H54 (cell line): ENCODE results near the gene MPHOSPH9.

Source experiments
- DNase-seq: peaks from one replicate; pipeline ENCODE4 v3.0.0; 2011; ENCODE audit warnings: low spot score, mixed read lengths; ENCODE audit not compliant: insufficient read length
- FAIRE-seq: peaks from 3 replicates; lab custom pipeline; 2011; peaks lifted over from hg19 to GRCh38; lab: Jason Lieb, UNC
- POLR2A ChIP-seq: IDR thresholded peaks from 2 replicates; pipeline ENCODE4 v1.6.1; 2011; ENCODE audit warnings: low read depth, mild to moderate bottlenecking, low read length

Gene MPHOSPH9

DNA sequence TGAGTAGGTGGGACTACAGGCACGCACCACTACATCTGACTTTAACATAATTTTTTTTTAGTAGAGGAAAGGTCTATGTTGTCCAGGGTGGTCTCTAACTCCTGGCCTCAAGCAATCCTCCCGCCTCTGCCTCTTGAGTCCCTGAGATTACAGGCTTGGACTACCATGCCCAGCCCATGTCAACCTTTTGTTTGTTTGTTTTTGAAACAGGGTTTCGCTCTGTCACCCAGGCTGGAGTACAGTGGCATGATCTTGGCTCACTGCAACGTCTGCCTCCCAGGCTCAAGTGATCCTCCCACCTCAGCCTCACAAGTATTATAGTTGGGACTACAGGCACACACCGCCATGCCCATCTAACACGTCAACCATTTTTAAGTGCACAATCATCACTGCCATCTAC lies 111.3 kb downstream of the MPHOSPH9 start:
- FAIRE-seq (no peak), DNase-seq (no peak)
- no peak for TF ChIP-seq POLR2A

DNA sequence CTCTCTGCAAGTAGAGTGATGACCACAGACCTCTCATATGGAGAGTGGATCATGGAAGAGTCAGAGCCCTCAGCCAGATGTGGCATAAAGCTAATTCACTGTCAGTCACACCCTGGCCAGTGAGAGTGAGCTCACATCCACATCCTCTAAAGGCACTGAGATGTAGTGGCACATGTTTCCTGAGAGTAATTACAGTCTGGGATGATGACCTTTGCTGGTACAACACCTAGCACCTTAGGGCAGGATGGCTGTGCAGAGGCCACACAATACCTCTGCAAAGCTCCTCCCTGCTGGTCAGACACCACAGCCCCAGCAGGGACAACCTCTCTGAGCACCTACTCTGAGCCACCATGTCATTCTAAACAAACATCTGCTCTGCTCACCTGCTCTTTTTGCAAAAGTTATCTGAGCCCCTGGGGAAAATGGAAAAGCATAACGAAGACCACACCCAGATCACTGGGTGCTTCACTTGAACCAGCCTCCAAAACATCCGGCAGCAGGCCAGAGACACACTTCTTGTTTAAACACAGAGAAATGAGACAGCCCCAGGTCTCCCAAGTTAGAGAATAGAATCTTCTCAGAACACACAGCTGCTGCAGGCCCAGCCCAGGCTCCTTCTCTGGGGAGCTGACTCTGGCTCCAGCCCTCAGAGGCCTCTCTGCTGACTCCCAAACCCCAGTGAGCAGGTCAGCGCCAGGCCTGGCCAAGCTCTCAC lies 112.3 kb downstream of the MPHOSPH9 start:
- no peak for DNase-seq
- FAIRE-seq, result no peak
- no peak for TF ChIP-seq POLR2A

DNA sequence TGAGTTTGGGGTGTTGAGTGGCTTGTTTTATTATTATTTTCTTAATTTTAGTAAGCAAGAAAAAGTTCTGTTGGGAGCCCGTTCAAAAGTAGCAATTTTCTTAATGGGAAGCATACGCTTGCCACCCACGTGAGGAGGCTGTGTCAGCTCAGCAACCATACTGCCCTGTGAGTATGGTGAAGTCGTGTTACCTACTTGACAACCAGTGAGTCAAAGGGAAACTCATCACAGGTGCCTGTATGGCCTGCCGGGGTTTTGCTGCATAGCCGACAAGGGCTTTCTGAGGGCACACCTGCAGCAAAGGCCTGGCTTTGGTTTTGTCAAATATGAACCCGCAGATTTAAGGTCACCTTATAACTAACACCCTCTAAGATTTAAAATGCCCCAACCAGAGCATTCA lies 113.1 kb downstream of the MPHOSPH9 start:
- no peak for TF ChIP-seq POLR2A
- DNase-seq (no peak), FAIRE-seq (no peak)

DNA sequence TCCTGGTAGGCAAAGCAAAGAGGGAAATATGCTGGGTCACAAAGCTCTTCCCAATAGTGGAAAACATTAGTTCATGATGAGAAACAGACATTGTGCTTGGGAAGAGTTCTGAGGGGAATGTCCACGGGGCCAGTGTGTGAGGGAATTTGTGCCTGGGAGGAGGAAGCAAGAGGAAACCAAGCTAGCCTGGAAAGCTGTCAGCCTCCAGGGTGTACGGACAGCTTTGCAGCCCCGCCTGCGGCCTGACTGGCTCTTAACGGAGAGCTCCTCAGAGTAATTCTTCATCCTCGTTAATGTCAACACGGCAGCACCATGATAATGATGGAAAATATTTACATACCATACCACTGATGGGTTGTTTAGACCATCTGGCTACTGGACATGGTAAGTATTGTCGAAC lies 114.4 kb downstream of the MPHOSPH9 start:
- DNase-seq (no peak), FAIRE-seq (no peak)
- TF ChIP-seq POLR2A, result no peak

GRCh38 chr12:123115409-123116121 lies 117.4 kb downstream of the MPHOSPH9 start:
- TF ChIP-seq POLR2A, result no peak
- DNase-seq (peak; percentile 56), FAIRE-seq (no peak)

DNA sequence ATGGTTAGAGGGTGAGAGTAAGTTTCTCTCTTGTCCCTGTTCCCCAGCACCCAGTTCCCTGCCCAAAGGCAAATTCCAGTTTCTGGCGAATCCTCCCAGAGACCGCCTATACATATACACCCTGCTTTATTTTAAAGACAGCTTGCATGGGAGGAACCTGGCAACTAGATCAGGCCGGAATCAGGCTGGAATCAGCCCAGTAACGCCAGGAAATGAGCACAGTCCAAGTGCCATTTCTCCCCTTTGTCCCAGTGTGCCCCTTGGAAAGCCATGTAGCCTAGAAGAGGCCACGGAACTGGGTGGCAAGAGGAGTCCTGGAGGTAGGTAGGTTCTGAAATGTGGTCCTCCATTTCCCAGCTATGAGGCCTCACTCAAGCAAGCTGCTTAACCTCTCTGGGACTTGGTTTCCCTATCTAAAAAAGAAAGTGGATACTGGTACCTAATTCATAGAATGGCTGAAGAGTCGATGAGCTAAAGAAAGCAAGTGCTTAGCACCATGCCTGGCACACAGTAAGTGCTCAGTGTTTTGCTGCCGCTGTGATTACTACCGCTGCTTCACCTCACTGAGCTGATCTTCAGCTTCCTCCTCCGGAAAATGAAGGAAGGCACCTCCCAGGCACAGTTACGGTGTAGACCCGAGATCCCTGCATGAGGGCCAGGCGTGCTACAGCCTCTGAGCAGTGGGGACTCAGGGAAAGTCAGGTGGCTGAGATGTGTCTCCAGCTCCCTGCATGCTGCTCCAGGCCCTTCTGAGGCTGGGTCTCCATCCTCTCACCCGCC lies 118.4 kb downstream of the MPHOSPH9 start:
- DNase-seq (no peak), FAIRE-seq (no peak)
- no peak for TF ChIP-seq POLR2A

- DNase-seq (no peak), FAIRE-seq (no peak)
- TF ChIP-seq POLR2A, result no peak
Measured at GRCh38 chr12:123113026-123113425, 119.9 kb downstream of the MPHOSPH9 start.

DNA sequence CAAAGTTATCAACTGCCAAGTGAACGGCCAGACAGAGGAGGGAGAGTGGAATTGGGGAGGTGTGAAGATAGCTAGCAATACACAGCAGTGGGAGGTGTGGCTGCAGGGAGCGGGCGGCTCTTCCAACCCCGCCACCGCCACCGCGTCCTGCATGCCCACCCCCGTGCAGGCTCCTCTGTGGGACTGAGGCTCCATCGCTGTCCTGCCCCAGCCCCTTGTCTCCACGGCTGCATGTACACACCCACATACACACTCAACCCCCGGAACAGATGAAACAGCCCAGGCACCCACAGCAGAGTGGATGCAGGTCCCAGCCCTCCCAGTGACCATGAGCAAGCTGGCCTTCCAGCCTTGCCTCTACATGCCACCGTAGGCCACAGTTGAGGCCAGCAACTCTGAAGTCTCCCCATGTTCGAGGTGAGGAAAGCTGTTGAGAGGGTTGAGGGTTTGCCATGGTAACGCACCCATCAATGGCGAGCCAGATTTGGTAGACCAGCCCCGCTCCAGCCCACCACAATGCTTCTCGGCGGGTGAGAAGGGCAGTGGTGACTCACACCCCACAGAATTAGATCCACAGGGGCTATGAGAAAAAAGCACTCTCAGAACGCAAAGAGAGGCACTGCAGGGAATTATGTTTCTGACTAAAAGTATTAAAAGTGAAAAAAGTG lies 121.3 kb downstream of the MPHOSPH9 start:
- no peak for TF ChIP-seq POLR2A
- DNase-seq (no peak), FAIRE-seq (no peak)

GRCh38 chr12:123109319-123109772 lies 123.6 kb downstream of the MPHOSPH9 start:
- no peak for TF ChIP-seq POLR2A
- no peak for DNase-seq
- FAIRE-seq, result no peak

DNA sequence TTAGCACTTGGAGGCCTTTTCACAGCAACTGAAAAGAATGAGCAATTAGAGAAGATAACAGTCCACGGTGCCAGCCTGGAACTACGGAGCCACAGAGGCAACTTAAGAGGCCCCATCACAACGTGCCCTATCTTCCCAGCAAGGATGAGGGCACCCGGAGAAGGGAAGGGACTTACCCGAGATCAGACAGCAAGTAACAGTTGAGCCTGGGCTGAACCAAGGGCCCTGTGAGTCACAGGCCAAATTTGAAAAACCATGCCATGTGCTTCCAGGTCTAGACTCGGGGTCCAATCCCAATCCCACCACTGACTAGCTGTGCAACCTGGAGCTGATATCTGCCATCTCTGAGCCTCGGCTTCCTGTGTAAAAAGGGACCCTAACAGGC lies 124.3 kb downstream of the MPHOSPH9 start:
- no peak for FAIRE-seq

DNA sequence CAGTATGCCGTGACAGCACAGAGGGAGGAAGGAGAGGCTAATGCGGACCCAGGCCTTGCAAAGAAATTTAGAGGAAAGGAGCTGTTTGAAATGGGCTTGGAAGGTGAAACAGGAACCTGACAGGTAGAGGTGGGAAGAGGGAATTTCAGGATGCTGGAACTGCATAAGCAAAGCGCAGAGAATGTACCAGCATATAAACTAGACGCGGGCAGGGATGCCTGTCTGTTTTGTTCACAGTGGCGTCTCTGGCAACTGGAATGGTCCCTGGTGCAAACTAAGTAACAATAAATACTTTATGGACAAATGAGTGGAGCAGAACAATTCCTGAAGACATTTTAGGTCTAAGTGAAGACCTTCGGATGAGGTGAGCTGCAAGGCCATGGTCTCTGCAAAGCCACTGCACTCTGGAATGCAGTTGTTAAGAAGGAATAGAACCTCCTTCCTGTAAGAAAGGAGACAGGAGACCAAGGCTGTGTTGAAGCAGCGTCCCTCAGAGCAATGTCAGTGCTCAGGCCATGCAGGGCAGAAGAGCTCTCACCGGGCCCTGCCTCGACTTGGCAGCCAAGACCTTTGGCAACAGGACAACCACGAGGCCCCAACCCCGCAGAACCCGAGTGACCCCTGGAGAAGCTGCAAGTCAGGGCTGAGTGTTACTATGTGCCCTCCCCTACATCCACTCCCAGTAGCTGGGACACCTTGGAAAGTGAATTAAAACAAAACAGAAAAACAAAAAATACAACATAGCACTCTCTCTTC lies 124.8 kb downstream of the MPHOSPH9 start:
- no peak for FAIRE-seq
- no peak for DNase-seq
- no peak for TF ChIP-seq POLR2A

More for the DNA sequence above, 124.3 kb downstream of the MPHOSPH9 start:
- no peak for TF ChIP-seq POLR2A
- no peak for DNase-seq

- DNase-seq (no peak), FAIRE-seq (no peak)
- TF ChIP-seq POLR2A, result no peak
Measured at GRCh38 chr12:123106640-123107359, 126.1 kb downstream of the MPHOSPH9 start.
